ENCODE measurements around the gene AVEN.

DNA sequence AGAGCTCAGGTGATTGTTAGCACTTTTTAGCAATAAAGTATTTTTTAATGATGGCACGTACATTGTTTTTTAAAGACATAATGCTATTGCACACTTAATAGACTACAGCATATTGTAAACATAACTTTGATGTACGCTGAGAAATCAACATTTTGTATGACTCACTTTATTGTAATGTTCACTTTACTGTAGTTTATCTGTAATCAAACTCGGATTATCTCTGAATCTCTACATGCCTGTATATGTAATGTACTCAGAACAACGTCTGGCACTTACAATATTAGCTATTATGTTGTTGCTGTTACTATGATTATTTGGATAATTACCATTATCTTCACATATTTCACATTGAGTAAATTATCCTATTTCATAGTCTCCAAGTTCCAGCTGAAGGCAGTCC, 208.7 kb downstream of the AVEN start:
- TF ChIP-seq POLR2A (IDR thresholded peaks at IDR 0.05): no peak
- TF ChIP-seq, protein P1, sequence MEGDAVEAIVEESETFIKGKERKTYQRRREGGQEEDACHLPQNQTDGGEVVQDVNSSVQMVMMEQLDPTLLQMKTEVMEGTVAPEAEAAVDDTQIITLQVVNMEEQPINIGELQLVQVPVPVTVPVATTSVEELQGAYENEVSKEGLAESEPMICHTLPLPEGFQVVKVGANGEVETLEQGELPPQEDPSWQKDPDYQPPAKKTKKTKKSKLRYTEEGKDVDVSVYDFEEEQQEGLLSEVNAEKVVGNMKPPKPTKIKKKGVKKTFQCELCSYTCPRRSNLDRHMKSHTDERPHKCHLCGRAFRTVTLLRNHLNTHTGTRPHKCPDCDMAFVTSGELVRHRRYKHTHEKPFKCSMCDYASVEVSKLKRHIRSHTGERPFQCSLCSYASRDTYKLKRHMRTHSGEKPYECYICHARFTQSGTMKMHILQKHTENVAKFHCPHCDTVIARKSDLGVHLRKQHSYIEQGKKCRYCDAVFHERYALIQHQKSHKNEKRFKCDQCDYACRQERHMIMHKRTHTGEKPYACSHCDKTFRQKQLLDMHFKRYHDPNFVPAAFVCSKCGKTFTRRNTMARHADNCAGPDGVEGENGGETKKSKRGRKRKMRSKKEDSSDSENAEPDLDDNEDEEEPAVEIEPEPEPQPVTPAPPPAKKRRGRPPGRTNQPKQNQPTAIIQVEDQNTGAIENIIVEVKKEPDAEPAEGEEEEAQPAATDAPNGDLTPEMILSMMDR (IDR thresholded peaks at IDR 0.05): no peak

All from heart left ventricle (tissue), 13 donors.